Measurements from ENCODE around the gene PSMB2.

Gene PSMB2

DNA sequence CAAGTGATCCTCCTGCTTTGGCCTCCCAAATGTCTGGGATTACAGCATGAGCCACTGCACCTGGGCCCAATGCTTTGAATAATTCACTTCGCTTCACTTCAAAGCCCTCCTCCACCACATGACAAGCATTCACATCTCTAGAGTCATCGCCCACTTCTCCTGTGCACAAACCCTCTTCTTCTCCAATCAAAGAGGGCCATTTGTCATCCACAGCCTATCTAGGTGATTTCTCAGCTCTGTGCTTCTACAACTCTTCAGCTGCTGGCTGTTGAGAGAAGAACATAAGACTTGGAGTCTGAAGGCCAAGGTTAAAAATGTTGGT, 20.1 kb upstream of the PSMB2 start:
- Histone ChIP-seq H3K4me3 (replicated peaks; ENCODE audit: insufficient read depth, low read length) (no peak overlapping the region), H3K27ac (replicated peaks) (no peak overlapping the region), H3K27me3 (ENCODE audit: insufficient read depth, poor library complexity, severe bottlenecking) (no peaks in the 10 kb centered on the region)
- DNase-seq (ENCODE audit: low read depth in 1 of 2, low spot score in 1 of 2), result no peak
- TF ChIP-seq, protein P1, sequence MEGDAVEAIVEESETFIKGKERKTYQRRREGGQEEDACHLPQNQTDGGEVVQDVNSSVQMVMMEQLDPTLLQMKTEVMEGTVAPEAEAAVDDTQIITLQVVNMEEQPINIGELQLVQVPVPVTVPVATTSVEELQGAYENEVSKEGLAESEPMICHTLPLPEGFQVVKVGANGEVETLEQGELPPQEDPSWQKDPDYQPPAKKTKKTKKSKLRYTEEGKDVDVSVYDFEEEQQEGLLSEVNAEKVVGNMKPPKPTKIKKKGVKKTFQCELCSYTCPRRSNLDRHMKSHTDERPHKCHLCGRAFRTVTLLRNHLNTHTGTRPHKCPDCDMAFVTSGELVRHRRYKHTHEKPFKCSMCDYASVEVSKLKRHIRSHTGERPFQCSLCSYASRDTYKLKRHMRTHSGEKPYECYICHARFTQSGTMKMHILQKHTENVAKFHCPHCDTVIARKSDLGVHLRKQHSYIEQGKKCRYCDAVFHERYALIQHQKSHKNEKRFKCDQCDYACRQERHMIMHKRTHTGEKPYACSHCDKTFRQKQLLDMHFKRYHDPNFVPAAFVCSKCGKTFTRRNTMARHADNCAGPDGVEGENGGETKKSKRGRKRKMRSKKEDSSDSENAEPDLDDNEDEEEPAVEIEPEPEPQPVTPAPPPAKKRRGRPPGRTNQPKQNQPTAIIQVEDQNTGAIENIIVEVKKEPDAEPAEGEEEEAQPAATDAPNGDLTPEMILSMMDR (IDR thresholded peaks at IDR 0.05; ENCODE audit: insufficient read depth, low read length), result no peak
- TF ChIP-seq POLR2AphosphoS5 (IDR thresholded peaks at IDR 0.05; ENCODE audit: low read depth) (no peak), GABPA (IDR thresholded peaks at IDR 0.05; ENCODE audit: low read depth) (no peak), SPI1 (IDR thresholded peaks at IDR 0.05; ENCODE audit: borderline replicate concordance, low read depth) (no peak)
- TF ChIP-seq, protein P2, sequence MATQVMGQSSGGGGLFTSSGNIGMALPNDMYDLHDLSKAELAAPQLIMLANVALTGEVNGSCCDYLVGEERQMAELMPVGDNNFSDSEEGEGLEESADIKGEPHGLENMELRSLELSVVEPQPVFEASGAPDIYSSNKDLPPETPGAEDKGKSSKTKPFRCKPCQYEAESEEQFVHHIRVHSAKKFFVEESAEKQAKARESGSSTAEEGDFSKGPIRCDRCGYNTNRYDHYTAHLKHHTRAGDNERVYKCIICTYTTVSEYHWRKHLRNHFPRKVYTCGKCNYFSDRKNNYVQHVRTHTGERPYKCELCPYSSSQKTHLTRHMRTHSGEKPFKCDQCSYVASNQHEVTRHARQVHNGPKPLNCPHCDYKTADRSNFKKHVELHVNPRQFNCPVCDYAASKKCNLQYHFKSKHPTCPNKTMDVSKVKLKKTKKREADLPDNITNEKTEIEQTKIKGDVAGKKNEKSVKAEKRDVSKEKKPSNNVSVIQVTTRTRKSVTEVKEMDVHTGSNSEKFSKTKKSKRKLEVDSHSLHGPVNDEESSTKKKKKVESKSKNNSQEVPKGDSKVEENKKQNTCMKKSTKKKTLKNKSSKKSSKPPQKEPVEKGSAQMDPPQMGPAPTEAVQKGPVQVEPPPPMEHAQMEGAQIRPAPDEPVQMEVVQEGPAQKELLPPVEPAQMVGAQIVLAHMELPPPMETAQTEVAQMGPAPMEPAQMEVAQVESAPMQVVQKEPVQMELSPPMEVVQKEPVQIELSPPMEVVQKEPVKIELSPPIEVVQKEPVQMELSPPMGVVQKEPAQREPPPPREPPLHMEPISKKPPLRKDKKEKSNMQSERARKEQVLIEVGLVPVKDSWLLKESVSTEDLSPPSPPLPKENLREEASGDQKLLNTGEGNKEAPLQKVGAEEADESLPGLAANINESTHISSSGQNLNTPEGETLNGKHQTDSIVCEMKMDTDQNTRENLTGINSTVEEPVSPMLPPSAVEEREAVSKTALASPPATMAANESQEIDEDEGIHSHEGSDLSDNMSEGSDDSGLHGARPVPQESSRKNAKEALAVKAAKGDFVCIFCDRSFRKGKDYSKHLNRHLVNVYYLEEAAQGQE (IDR thresholded peaks at IDR 0.05; ENCODE audit: insufficient replicate concordance, low read depth), result no peak

DNA sequence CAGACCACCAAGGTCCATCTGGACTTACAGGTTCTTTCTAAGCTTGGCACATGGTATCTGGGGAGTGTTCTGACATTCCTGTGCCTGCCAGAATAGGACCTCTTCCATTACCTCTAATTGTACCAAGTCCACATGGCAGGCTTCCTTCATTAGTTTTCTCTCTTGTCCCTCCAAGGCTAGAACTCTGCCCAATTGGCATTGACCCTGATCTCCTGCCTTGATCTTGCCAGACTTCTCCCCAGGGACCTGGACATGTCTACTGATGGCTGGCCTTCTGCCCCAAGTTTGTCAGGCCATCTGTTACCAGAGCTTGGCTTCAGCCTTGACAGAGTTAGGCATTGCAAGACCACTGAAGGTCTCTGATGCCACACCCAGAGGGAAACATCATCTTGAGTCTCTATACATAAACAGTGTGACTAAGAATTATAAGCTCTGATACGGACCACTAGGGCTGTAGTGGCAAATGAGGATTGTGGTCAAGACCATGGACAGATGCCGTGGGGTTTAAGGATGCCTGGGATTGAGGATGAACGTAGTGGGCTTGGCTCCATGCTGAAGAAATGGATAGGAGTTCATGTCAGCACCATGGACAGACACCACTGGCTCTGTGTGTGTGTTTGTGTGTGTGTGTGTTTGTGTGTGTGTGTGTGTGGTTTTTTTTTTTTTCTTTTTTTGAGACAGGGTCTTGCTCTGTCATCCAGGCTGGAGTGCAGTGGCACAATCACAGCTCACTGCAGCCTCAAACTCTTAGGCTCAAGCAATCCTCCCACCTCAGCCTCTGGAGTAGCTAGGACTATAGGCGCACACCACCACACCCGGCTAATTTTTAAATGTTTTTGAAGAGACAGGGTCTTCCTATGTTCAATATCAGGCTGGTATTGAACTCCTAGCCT, 19.5 kb upstream of the PSMB2 start:
- Histone ChIP-seq H3K27me3 (ENCODE audit: insufficient read depth, poor library complexity, severe bottlenecking) (no peaks in the 10 kb centered on the region), H3K27ac (replicated peaks) (no peak overlapping the region), H3K4me3 (replicated peaks; ENCODE audit: insufficient read depth, low read length) (no peak overlapping the region)
- TF ChIP-seq, protein P2 (IDR thresholded peaks at IDR 0.05; ENCODE audit: insufficient replicate concordance, low read depth), result peak; percentile 95
- TF ChIP-seq, protein P1 (IDR thresholded peaks at IDR 0.05; ENCODE audit: insufficient read depth, low read length), result no peak
- no peak for DNase-seq (ENCODE audit: low read depth in 1 of 2, low spot score in 1 of 2)

DNA sequence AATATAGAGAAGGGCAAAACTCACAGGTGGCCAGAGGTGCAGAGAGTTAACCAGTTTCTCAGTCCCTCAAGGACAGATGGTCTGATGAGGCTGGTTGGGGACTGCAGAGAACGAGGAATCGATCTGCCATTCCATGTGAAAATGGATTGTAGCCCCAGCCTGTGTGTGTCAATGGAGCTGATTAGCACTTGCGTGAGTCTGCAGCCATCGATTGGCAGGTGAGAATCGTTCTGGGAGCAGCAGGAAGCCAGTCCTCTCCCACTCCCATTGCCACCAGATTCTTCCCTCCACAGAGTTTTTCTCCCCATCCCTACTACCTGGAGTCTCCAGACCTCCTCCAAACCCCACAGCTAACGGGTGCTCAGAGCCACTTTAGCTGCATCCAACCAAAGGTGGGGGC, 18.3 kb upstream of the PSMB2 start:
- DNase-seq (ENCODE audit: low read depth in 1 of 2, low spot score in 1 of 2), result no peak
- no peak for TF ChIP-seq GABPA (IDR thresholded peaks at IDR 0.05; ENCODE audit: low read depth)
- TF ChIP-seq, protein P2 (IDR thresholded peaks at IDR 0.05; ENCODE audit: insufficient replicate concordance, low read depth), result no peak
- TF ChIP-seq, protein P1 (IDR thresholded peaks at IDR 0.05; ENCODE audit: insufficient read depth, low read length), result no peak
- no peak for TF ChIP-seq SPI1 (IDR thresholded peaks at IDR 0.05; ENCODE audit: borderline replicate concordance, low read depth)
- TF ChIP-seq POLR2AphosphoS5 (IDR thresholded peaks at IDR 0.05; ENCODE audit: low read depth), result no peak
- H3K4me3 ChIP-seq (replicated peaks; ENCODE audit: insufficient read depth, low read length), result no peak overlapping the region
- H3K27me3 ChIP-seq (ENCODE audit: insufficient read depth, poor library complexity, severe bottlenecking), result no peaks in the 10 kb centered on the region
- no peak overlapping the region for H3K27ac ChIP-seq (replicated peaks)

All from HL-60 (cell line).